Fibroblast of skin of left biceps (primary cell): ENCODE measurements around the gene PAX3.

Source experiments
- DNase-seq, 2 experiments: peaks; one replicate each; pipeline ENCODE4 v3.0.0-alpha.2; 2013; ENCODE audit warnings: low read depth in 2 of 2

PAX3 gene

GRCh38 chr2:222296911-222297599 lies 1.7 kb downstream of the PAX3 start:
- DNase-seq, result no peak

GRCh38 chr2:222296311-222296741 lies 2.5 kb downstream of the PAX3 start:
- DNase-seq, result no peak

GRCh38 chr2:222295368-222296062 lies 3.3 kb downstream of the PAX3 start:
- no peak for DNase-seq

GRCh38 chr2:222294996-222295367 lies 3.8 kb downstream of the PAX3 start:
- DNase-seq, result no peak

GRCh38 chr2:222293660-222294630 lies 4.9 kb downstream of the PAX3 start:
- no peak for DNase-seq

GRCh38 chr2:222292149-222293134 lies 6.4 kb downstream of the PAX3 start:
- no peak for DNase-seq

- DNase-seq, result no peak
Measured at GRCh38 chr2:222291485-222291841, 7.3 kb downstream of the PAX3 start.

GRCh38 chr2:222290736-222291484 lies 7.9 kb downstream of the PAX3 start:
- no peak for DNase-seq

- no peak for DNase-seq
Measured at GRCh38 chr2:222290401-222290735, 8.4 kb downstream of the PAX3 start.

- no peak for DNase-seq
Measured at GRCh38 chr2:222289278-222290160, 9.3 kb downstream of the PAX3 start.

GRCh38 chr2:222288590-222289277 lies 10.1 kb downstream of the PAX3 start:
- DNase-seq, result no peak

GRCh38 chr2:222287862-222288479 lies 10.8 kb downstream of the PAX3 start:
- DNase-seq, result no peak

- no peak for DNase-seq
Measured at GRCh38 chr2:222284466-222284865, 14.3 kb downstream of the PAX3 start.

- no peak for DNase-seq
Measured at GRCh38 chr2:222283634-222284033, 15.2 kb downstream of the PAX3 start.

- DNase-seq, result no peak
Measured at GRCh38 chr2:222281506-222281905, 17.3 kb downstream of the PAX3 start.

- no peak for DNase-seq
Measured at GRCh38 chr2:222280795-222281194, 18.0 kb downstream of the PAX3 start.

- no peak for DNase-seq
Measured at GRCh38 chr2:222272446-222273015, 26.3 kb downstream of the PAX3 start.

GRCh38 chr2:222271854-222272253 lies 26.9 kb downstream of the PAX3 start:
- DNase-seq, result no peak
